HUES48 (cell line): ENCODE measurements around the gene RELL1.

ENCODE experiments used
- H3K27ac ChIP-seq: one replicate; pipeline ENCODE4 v1.7.0; 2013; ENCODE audit warnings: low read depth, low read length, inconsistent platforms
- H3K27me3 ChIP-seq: 2 replicates; pipeline ENCODE4 v1.6.1; 2013; ENCODE audit warnings: mild to moderate bottlenecking, low read length; ENCODE audit not compliant: control insufficient read depth, insufficient read depth
- H3K36me3 ChIP-seq: 2 replicates; pipeline ENCODE4 v1.6.1; 2013; ENCODE audit warnings: low read length; ENCODE audit not compliant: control insufficient read depth, insufficient read depth
- H3K4me1 ChIP-seq: 2 replicates; pipeline ENCODE4 v1.6.1; 2013; ENCODE audit warnings: mild to moderate bottlenecking, low read length; ENCODE audit not compliant: control insufficient read depth, insufficient read depth
- H3K4me3 ChIP-seq: 2 replicates; pipeline ENCODE4 v1.5.1; 2013; ENCODE audit warnings: mild to moderate bottlenecking, low read depth, low read length
- H3K9ac ChIP-seq: 2 replicates; pipeline ENCODE4 v1.6.1; 2013; ENCODE audit warnings: mild to moderate bottlenecking, low read depth, low read length, moderate library complexity
- H3K9me3 ChIP-seq: 2 replicates; pipeline ENCODE4 v1.6.1; 2013; ENCODE audit warnings: low read length; ENCODE audit not compliant: control insufficient read depth, insufficient read depth

The RELL1 gene

DNA sequence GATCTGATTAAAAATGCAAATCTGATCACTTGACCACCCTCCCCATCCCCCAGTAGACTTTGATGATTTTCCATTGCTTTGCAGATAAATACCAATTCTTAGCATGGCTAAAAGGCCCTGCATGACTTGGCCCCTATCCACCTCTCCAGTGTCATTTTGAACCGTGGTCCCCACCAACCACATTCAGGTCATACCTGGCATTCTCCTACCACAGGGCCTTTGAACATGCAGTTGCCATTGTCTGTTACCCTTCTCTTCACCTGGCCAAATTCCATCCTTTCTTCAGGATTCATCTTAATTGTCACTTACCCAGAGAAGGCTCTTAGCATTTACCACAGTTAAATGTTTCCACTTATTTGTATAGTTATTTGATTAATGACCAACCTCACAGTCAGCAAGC, 36.9 kb upstream of the RELL1 start:
- Histone ChIP-seq H3K27me3 (no peaks in the 10 kb centered on the region), H3K9ac (no peak overlapping the region), H3K4me1 (no peaks in the 10 kb centered on the region), H3K9me3 (no peaks in the 10 kb centered on the region), H3K4me3 (no peak overlapping the region), H3K36me3 (no peaks in the 10 kb centered on the region), H3K27ac (no peak overlapping the region)

DNA sequence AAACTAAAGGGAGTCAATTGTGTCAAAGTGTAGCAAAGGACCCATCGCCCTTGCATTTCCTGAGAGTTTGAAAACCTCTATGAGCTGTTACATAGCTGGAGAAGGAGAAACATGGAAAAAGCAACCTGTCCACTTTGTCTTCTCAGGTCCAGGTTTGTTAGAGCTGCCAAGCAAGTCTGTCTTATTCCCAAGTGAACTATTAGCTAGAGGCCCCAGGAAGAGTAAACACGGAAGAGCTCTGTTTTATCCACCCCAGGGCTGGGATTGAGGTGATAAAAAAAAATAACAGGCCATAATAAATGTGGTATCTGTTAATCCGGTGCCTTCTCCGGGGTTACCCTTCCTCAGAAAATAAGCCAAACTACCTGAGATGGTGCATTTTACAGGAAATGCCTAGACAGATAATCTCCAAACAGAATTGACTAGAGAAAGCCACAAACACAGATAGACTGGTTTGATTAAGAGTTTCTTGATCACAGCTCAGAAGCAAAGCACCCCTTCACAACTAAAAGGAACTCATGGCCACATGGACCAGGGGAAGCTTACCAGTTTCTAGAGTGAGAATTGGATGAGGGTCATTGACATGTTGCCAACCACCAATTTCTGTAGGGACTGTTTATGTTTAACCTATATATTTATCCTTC, 35.9 kb upstream of the RELL1 start:
- H3K27me3 ChIP-seq = no peaks in the 10 kb centered on the region
- H3K9ac ChIP-seq = no peak overlapping the region
- H3K36me3 ChIP-seq = no peaks in the 10 kb centered on the region
- no peak overlapping the region for H3K27ac ChIP-seq
- no peak overlapping the region for H3K4me3 ChIP-seq
- H3K9me3 ChIP-seq = no peaks in the 10 kb centered on the region
- no peaks in the 10 kb centered on the region for H3K4me1 ChIP-seq

DNA sequence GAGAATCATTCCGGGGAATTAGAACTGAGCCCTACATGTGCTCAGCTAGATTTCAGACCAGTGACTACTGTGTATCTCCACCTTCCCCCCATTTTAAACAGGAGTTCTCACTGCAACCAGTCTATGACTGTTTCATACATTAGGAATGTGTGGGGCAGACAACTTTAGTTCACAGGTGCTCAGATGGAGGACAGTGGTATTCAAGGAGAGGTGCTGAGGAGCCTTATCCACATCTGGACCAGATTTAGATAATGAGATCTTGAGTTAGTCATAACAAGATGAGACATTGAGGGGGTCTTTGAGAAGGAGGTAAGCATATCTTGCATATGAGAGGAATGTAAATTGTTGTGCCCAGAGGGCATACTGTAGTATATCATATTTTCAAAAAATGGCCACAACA, 32.8 kb upstream of the RELL1 start:
- Histone ChIP-seq H3K36me3 (no peaks in the 10 kb centered on the region), H3K4me1 (no peaks in the 10 kb centered on the region), H3K27me3 (no peaks in the 10 kb centered on the region), H3K4me3 (no peak overlapping the region), H3K9ac (no peak overlapping the region), H3K9me3 (no peaks in the 10 kb centered on the region), H3K27ac (no peak overlapping the region)

DNA sequence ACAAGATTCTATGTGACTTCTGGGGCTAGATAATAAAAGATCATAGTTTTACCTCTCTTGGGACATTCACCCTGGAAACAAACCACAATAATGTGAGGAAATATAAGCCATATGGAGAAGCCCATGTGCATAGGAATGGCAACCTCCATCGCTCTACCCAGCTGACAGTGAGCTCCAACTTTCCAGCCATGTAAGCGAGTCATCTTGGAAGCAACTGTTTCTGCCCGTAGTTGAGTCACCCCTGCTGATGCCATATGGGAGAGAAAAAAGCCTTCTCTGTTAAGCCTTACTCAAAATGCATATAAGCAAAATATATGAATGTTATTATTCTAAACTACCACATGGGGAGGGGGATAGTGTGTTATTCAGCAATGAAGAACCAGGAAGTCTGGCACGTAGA, 31.4 kb upstream of the RELL1 start:
- no peak overlapping the region for H3K27ac ChIP-seq
- no peak overlapping the region for H3K4me3 ChIP-seq
- H3K36me3 ChIP-seq = no peaks in the 10 kb centered on the region
- H3K4me1 ChIP-seq = no peaks in the 10 kb centered on the region
- H3K9ac ChIP-seq = no peak overlapping the region
- H3K9me3 ChIP-seq = no peaks in the 10 kb centered on the region
- no peaks in the 10 kb centered on the region for H3K27me3 ChIP-seq

DNA sequence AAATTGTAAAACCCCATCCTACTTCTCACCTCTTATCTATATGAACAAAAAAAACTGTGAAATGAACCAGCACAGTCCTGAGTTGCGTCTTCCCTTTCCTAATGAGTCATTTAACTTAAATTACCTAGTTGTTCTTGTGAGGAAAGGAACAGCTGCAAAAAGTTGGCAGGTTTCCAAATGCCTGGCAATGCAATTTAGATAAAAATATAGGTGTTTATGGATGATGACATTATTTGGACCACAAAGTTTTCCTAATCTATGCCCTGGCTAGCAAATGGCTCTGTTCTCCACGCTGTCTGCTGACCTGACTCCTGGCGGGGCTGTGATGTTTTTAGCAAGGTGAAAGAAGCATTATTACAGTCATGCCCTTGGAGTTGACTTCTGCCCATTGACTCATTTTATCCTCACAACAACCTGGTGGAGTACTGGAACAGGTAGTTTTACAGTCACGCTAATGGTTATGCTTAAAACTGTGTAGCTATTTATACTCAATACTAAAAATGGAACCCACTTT, 29.8 kb upstream of the RELL1 start:
- Histone ChIP-seq H3K9me3 (no peaks in the 10 kb centered on the region), H3K27ac (no peak overlapping the region), H3K9ac (no peak overlapping the region), H3K36me3 (no peaks in the 10 kb centered on the region), H3K4me1 (no peaks in the 10 kb centered on the region), H3K27me3 (no peaks in the 10 kb centered on the region), H3K4me3 (no peak overlapping the region)

DNA sequence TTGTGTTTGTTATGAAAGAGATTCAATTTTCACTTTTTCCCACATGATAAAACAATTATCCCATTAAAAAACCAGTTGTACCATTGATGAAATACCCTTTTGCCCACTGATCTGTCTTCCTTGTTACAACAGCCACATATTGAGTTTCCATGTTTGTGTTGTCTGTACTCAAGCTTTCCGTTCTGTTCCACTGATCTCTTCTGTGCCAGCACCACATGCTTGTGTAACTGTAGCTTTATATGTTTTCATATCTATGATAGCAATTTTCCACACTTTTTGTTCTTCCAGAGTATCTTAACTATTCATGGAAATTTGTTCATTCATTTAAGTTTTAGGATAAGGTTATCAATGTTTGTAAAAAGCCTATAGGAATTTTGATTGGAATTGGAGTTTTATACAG, 24.3 kb upstream of the RELL1 start:
- Histone ChIP-seq H3K4me3 (no peak overlapping the region), H3K27ac (no peak overlapping the region), H3K9ac (no peak overlapping the region), H3K9me3 (no peaks in the 10 kb centered on the region), H3K27me3 (no peaks in the 10 kb centered on the region), H3K4me1 (no peaks in the 10 kb centered on the region), H3K36me3 (no peaks in the 10 kb centered on the region)

DNA sequence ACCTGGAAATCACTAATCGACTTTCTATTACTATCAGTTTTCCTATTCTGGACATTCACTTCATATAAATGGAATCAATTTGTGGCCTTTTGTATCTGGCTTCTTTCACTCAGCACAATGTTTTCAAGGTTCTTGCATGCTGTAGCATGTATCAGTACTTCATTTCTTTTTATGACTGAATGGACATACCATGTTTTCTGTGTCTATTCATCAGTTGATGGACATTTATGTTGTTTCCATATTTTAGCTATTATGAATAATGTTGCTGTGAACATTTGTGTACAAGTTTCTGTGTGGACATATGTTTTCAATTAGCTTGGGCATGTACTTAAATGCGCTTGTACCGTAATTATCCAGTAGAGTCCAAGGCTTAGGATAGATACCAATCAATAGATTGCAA, 19.9 kb upstream of the RELL1 start:
- Histone ChIP-seq H3K4me1 (no peaks in the 10 kb centered on the region), H3K9ac (no peak overlapping the region), H3K4me3 (no peak overlapping the region), H3K9me3 (no peaks in the 10 kb centered on the region), H3K36me3 (no peaks in the 10 kb centered on the region), H3K27me3 (no peaks in the 10 kb centered on the region), H3K27ac (no peak overlapping the region)

DNA sequence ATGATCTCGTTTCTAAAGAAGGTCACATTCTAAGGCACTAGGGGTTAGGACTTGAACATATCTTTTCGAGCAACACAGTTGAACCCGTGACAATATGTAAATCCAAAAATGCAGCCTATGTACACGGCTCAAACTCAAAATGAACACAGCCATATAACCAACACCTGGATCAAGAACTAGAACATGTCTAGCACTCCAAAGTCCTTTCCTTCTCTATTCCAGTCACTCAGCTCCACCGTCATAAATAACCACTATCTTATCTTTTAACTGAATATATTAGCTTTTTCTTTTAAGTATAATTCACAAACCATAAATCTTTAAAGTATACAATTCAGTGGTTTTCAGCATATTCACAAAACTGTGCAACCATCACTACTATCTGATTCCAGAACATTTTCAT, 19.4 kb upstream of the RELL1 start:
- no peak overlapping the region for H3K27ac ChIP-seq
- H3K9me3 ChIP-seq = no peaks in the 10 kb centered on the region
- H3K9ac ChIP-seq = no peak overlapping the region
- H3K4me1 ChIP-seq = no peaks in the 10 kb centered on the region
- no peak overlapping the region for H3K4me3 ChIP-seq
- H3K27me3 ChIP-seq = no peaks in the 10 kb centered on the region
- no peaks in the 10 kb centered on the region for H3K36me3 ChIP-seq

DNA sequence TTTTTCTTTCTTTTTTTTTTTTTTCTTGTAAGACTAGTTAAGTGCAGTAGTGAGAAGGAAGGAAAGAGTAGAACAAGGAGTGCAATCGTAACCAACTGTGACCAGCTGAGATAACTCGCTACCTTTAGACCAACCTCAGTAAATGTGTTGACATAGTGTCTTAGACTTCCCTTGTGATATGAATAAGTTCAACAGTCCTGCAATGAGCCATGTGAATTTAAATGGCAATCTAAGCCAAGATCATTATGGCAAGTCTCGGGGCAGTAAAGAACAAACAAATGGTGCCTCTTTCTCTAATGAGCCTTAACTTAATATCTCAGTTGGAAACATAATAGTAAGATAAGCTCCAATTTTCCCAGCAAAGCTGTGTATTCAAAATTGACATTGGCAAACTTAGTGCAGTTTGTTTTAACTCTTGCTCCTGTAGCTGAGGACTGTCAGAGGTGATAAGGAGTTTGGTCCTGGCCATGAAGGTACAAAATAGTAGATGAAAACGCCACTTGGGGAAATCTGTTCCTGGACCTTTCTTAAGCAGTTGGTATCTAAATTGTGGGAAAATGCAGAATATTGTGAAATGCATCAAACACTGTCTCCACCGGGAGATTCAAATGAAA, 13.8 kb upstream of the RELL1 start:
- no peaks in the 10 kb centered on the region for H3K9me3 ChIP-seq
- no peak overlapping the region for H3K27ac ChIP-seq
- no peaks in the 10 kb centered on the region for H3K27me3 ChIP-seq
- H3K9ac ChIP-seq = no peak overlapping the region
- H3K36me3 ChIP-seq = no peaks in the 10 kb centered on the region
- H3K4me1 ChIP-seq = no peaks in the 10 kb centered on the region
- H3K4me3 ChIP-seq = no peak overlapping the region

DNA sequence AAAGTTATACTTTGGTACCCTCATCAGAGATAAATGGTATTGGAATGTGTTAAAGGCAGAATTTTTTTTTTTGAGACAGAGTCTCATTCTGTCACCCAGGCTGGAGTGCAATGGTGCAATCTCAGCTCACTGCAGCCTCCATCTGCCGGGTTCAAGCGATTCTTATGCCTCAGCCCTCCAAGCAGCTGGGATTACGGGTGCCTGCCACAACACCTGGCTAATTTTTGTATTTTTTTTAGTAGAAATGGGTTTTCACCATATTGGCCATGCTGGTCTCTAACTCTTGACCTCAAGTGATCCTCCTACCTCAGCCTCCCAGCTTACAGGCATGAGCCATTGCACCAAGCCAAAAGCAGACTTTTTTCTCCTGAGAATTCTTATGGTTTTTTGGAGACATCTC, 11.4 kb upstream of the RELL1 start:
- Histone ChIP-seq H3K4me3 (no peak overlapping the region), H3K9ac (no peak overlapping the region), H3K36me3 (no peaks in the 10 kb centered on the region), H3K9me3 (no peaks in the 10 kb centered on the region), H3K27me3 (no peaks in the 10 kb centered on the region), H3K27ac (no peak overlapping the region), H3K4me1 (no peaks in the 10 kb centered on the region)

DNA sequence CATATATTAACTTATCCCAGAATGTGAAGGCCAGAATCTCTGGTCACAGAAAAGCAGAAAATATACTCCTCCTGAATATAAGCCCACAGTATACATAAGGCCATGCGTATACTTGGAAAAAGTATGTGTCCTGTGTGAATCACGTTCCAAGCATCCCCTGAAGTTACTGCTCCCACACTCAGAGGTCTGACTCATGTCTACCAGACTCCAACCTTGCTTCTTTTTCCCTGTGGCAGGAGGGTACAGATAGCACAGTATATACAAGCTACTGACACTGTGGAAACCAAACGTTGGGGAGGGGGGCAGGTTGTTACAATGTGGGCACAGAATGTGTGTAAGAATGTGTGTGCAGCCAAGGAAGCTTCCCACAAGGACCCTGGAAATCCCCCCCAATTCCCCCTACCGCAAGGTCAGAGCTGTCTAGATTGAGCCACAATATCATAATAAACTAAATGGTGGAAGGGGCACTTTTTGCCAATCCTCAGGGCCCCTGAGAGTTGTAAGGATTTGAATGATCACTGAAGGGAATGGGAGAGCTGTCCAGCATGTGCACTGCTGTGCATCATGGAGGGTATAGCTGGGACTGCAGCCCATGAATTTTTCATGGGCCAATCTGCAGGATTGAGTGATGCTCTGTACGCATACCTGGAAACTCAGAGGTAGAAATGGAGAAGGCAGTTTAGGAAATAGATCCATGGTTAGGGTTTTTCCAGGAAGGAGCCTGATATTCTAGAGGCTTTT, 7.4 kb upstream of the RELL1 start:
- Histone ChIP-seq H3K9me3 (no peaks in the 10 kb centered on the region), H3K4me1 (peaks cover 13% of the 10 kb centered on the region), H3K36me3 (no peaks in the 10 kb centered on the region), H3K4me3 (no peak overlapping the region), H3K27me3 (no peaks in the 10 kb centered on the region), H3K9ac (no peak overlapping the region), H3K27ac (no peak overlapping the region)
